Brain microvascular endothelial cell (primary cell): ENCODE data around the gene ZBTB21.

ENCODE experiments used
- DNase-seq: peaks from one replicate; pipeline ENCODE4 v3.0.0-alpha.2; 2020
- H3K27ac ChIP-seq: fragments of 250-450 bp; sonication (Bioruptor Pico); 2 replicates; pipeline ENCODE4 v1.5.1; 2020; ENCODE audit warnings: mild to moderate bottlenecking, moderate library complexity
- H3K27me3 ChIP-seq: fragments of 250-450 bp; sonication (Bioruptor Pico); replicated peaks from 2 replicates; pipeline ENCODE4 v1.5.1; 2020; ENCODE audit warnings: mild to moderate bottlenecking
- H3K36me3 ChIP-seq: fragments of 250-450 bp; sonication (Bioruptor Pico); replicated peaks from 2 replicates; pipeline ENCODE4 v1.5.1; 2020; ENCODE audit warnings: mild to moderate bottlenecking
- H3K4me3 ChIP-seq: 2 replicates; pipeline ENCODE4 v1.5.1; 2011; ENCODE audit warnings: low read depth, mild to moderate bottlenecking, control low read depth, low read length, moderate library complexity
- CTCF ChIP-seq: IDR thresholded peaks from 2 replicates; pipeline ENCODE4 v1.5.1; 2011; ENCODE audit warnings: low read depth, mild to moderate bottlenecking, moderate library complexity, low read length, control low read depth, inconsistent platforms; ENCODE audit errors: missing control alignments
- in situ Hi-C: cut with HindIII; loops from 2 replicates; pipeline ENCODE4 v1.10.0; 2017; ENCODE audit warnings: low sequenced_read_pairs, low pct_ligation_motif_present

Gene ZBTB21

GRCh38 chr21:42010507-42011495 lies 641 bp upstream of the ZBTB21 start:
- Histone ChIP-seq H3K27me3 (no peaks in the 10 kb centered on the region), H3K36me3 (peaks cover 3% of the 10 kb centered on the region), H3K27ac (peak overlapping the region; percentile 97), H3K4me3 (peak overlapping the region; percentile 54)
- no peak for DNase-seq
- in situ Hi-C loops: no loop called here
- no peak for TF ChIP-seq CTCF

GRCh38 chr21:42009018-42009830 lies 936 bp downstream of the ZBTB21 start:
- peak overlapping the region; percentile 97 for H3K27ac ChIP-seq
- in situ Hi-C loops: loop anchor here (10.0 kb wide), 1 partner anchor 96 kb away; no protein-coding TSS in a partner anchor
- peak; percentile 42 for DNase-seq
- no peaks in the 10 kb centered on the region for H3K27me3 ChIP-seq
- peaks cover 3% of the 10 kb centered on the region for H3K36me3 ChIP-seq
- TF ChIP-seq CTCF: peak; percentile 38
- peak overlapping the region; percentile 76 for H3K4me3 ChIP-seq

- Histone ChIP-seq H3K36me3 (peaks cover 3% of the 10 kb centered on the region), H3K27me3 (no peaks in the 10 kb centered on the region), H3K27ac (no peak overlapping the region), H3K4me3 (no peak overlapping the region)
- TF ChIP-seq CTCF: no peak
- no peak for DNase-seq
- in situ Hi-C loops: loop anchor here (10.0 kb wide), 1 partner anchor 97 kb away; no protein-coding TSS in a partner anchor
Measured at GRCh38 chr21:42007356-42007940, 2.7 kb downstream of the ZBTB21 start.

GRCh38 chr21:42006765-42007164 lies 3.4 kb downstream of the ZBTB21 start:
- TF ChIP-seq CTCF: no peak
- Histone ChIP-seq H3K27me3 (no peaks in the 10 kb centered on the region), H3K4me3 (no peak overlapping the region), H3K27ac (no peak overlapping the region), H3K36me3 (peaks cover 3% of the 10 kb centered on the region)
- DNase-seq: no peak
- in situ Hi-C loops: loop anchor here (10.0 kb wide), 1 partner anchor 98 kb away; no protein-coding TSS in a partner anchor

GRCh38 chr21:42004406-42005199 lies 5.6 kb downstream of the ZBTB21 start:
- in situ Hi-C loops: loop anchor here (10.0 kb wide), 1 partner anchor 100 kb away; no protein-coding TSS in a partner anchor
- DNase-seq: no peak
- H3K27me3 ChIP-seq: no peaks in the 10 kb centered on the region
- TF ChIP-seq CTCF: no peak
- H3K4me3 ChIP-seq: no peak overlapping the region
- peaks cover 8% of the 10 kb centered on the region for H3K36me3 ChIP-seq
- H3K27ac ChIP-seq: no peak overlapping the region
